GM18867 (cell line): Measurements from ENCODE around the gene RASSF1.

ENCODE experiments used
- ATAC-seq: cut with Tn5 transposase; IDR thresholded peaks from one replicate; pipeline ENCODE4 v1.9.1; 2021; ENCODE audit warnings: mild to moderate bottlenecking, moderate library complexity; ENCODE audit not compliant: unreplicated experiment

The RASSF1 gene

GRCh38 chr3:50369012-50369670 lies 28.5 kb upstream of the RASSF1 start:
- ATAC-seq, result no peak

DNA sequence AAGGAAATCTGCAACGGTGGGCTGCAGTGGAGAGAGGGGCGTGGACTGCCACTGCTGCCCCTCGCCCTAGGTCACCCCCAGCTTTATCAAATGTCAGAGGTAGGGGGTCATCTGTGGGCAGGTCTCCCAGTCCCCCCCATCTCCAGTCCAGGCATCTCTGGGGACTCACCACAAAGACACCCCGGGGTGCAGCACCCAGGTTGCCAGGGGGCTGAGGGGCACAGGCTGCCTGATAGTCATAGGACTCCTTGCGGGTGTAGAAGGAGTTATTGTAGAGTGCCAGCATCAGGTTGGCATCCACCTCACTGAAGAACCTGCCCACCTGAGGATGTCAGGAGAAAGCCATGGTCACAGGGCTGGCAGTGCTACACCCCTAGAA lies 25.2 kb upstream of the RASSF1 start:
- no peak for ATAC-seq

GRCh38 chr3:50365080-50365841 lies 24.6 kb upstream of the RASSF1 start:
- ATAC-seq, result peak; percentile 85

- ATAC-seq, result no peak
Measured at GRCh38 chr3:50364573-50365079, 24.0 kb upstream of the RASSF1 start.

- peak; percentile 23 for ATAC-seq
Measured at GRCh38 chr3:50359760-50360110, 19.1 kb upstream of the RASSF1 start.

- peak; percentile 97 for ATAC-seq
Measured at GRCh38 chr3:50358911-50359759, 18.5 kb upstream of the RASSF1 start, which contains the start of gene TMEM115. Gene TMEM115 (minus strand): TSS chr3:50359521. CDS start chr3:50359063, 458 bp downstream.

- ATAC-seq, result no peak
Measured at GRCh38 chr3:50358355-50358910, 17.8 kb upstream of the RASSF1 start.

GRCh38 chr3:50357481-50357880 lies 16.8 kb upstream of the RASSF1 start:
- ATAC-seq, result no peak

- ATAC-seq, result no peak
Measured at GRCh38 chr3:50356553-50356952, 15.9 kb upstream of the RASSF1 start.

- ATAC-seq, result no peak
Measured at GRCh38 chr3:50355829-50356552, 15.4 kb upstream of the RASSF1 start.

- no peak for ATAC-seq
Measured at GRCh38 chr3:50354850-50355249, 14.2 kb upstream of the RASSF1 start.

GRCh38 chr3:50354186-50354764 lies 13.6 kb upstream of the RASSF1 start:
- no peak for ATAC-seq

DNA sequence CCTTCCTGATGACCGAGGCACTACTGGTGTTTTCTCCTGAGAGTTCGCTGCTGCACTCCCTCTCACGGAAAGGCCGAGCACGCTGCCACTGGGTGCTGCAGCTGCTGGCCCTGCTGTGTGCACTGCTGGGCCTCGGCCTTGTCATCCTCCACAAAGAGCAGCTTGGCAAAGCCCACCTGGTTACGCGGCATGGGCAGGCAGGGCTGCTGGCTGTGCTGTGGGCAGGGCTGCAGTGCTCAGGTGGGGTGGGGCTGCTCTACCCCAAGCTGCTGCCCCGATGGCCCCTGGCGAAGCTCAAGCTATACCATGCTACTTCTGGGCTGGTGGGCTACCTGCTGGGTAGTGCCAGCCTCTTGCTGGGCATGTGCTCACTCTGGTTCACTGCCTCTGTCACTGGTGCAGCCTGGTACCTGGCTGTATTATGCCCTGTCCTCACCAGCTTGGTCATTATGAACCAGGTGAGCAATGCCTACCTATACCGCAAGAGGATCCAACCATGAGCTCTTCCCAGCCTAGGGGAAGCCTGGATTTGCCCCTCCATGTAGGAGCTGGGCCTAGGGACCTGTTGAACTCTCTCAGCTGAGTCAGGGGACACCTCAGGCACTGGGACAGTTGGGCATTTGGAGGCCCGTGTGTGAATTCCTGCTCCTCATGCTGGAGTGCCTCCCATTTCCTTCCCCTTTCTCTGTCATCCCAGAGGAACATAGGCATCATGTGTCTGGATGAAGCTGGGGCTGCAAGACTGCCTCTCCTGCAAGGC lies 12.8 kb upstream of the RASSF1 start:
- ATAC-seq, result no peak

GRCh38 chr3:50352781-50353180 lies 12.1 kb upstream of the RASSF1 start:
- ATAC-seq, result no peak

GRCh38 chr3:50351323-50351697 lies 10.7 kb upstream of the RASSF1 start:
- no peak for ATAC-seq

DNA sequence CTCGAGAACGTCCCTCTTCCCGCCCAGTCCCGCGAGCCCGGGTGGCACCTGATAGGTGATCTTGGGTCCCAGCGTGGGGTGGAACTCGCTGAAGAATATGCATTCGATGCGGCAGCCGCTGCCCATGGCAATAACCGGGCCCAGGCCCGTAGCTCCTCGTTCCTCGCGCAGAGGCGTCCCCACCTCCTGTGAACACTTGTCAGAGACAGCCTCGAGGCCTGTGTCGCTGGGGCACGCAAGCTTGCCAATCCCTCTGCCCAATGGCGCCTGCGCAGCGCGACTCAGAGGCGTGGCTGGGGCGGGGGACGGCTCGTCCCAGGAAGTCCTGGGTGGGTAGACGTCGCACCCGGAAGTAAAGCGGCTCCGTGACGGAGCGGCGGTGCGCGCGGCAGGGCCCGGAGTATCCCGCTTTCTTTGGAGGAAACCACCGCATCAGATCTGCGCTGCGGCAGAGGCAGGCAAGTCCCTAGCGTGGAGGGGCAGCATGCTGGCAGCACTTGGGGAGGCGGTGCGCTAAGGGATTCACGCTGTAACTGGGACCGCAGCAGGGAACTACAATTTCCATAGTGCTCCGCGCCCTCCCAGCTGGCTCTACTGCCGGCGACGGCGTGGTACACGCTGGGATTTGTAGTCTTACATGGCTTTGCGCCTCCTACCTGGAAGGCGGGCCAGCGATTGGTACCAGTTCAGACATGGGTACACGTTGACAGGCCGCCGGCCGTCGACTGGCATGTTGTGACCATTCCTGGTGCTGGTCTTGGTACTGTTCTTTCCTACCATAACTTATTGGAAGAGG lies 10.1 kb upstream of the RASSF1 start, which contains the start of the genes CYB561D2 and NPRL2:
TSS of gene CYB561D2 (plus strand) at position 336 of the 796 bp plus-strand sequence. CDS start 572 bp downstream, outside the sequence.
TSS of gene NPRL2 (minus strand) at position 249 of the 796 bp plus-strand sequence. CDS start at position 126, 123 bp downstream.
- peak; percentile 83 for ATAC-seq

DNA sequence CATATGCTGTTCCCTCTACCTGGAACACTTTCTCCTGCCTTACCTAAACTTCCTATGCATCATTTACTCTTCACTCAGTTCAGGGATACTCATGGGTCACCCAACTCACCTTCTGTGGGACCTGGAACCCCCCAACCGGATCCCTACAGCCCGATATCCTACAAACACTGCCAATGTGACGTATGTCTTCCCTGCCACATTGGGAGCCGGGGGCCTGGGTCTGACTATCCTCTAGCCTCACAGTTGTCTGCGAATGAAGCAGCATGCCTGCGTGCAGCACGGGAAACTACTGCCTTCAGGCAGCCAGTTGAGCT lies 9.5 kb upstream of the RASSF1 start:
- no peak for ATAC-seq

- ATAC-seq, result no peak
Measured at GRCh38 chr3:50347187-50347813, 6.7 kb upstream of the RASSF1 start.
